Calu3 (cell line): Measurements from ENCODE around the gene BUB1. TPM values are rescaled to one million over a fixed set of nuclear protein-coding genes. Genes with fewer than 3 reads are reported as not detected.
"Not testable (repeated sequence)": the region's sequence is repeated elsewhere in the genome, so short reads cannot be mapped to it uniquely, and the experiment has no call there.

ENCODE experiments used
- BruUV-seq: library from RNA; stranded (reverse); fragments of 400-500 nt; replicated peaks from 2 replicates; lab custom pipeline; 2021; lab: Mats Ljungman, UMichigan
- CTCF ChIA-PET: fragments of 300-600 bp; sonication (Branson Sonifier 250); formaldehyde crosslinking; loops from one replicate; lab custom pipeline; 2022; ENCODE audit warnings: antibody characterized with exemption; lab: Charles Lee
- DNase-seq: peaks from one replicate; pipeline ENCODE4 v3.0.0; 2022
- H3K27ac Mint-ChIP-seq: one replicate; pipeline ENCODE4 v1.8.0; 2022; ENCODE audit warnings: mixed read lengths; ENCODE audit not compliant: unreplicated experiment
- H3K27me3 Mint-ChIP-seq: one replicate; pipeline ENCODE4 v1.8.0; 2022; ENCODE audit warnings: mixed read lengths; ENCODE audit not compliant: unreplicated experiment
- H3K36me3 Mint-ChIP-seq: one replicate; pipeline ENCODE4 v1.8.0; 2022; ENCODE audit warnings: mild to moderate bottlenecking, moderate library complexity, mixed read lengths; ENCODE audit not compliant: insufficient read depth, unreplicated experiment
- H3K4me1 Mint-ChIP-seq: one replicate; pipeline ENCODE4 v1.8.0; 2022; ENCODE audit warnings: mild to moderate bottlenecking, low read depth, mixed read lengths; ENCODE audit not compliant: unreplicated experiment
- H3K4me3 Mint-ChIP-seq: one replicate; pipeline ENCODE4 v1.8.0; 2022; ENCODE audit warnings: mild to moderate bottlenecking, low read depth, moderate library complexity, mixed read lengths; ENCODE audit not compliant: unreplicated experiment
- H3K9me3 Mint-ChIP-seq: one replicate; pipeline ENCODE4 v1.8.0; 2022; ENCODE audit warnings: low read depth, mixed read lengths; ENCODE audit not compliant: unreplicated experiment
- intact Hi-C: fragments of 100-400 bp; cut with micrococcal nuclease; formaldehyde crosslinking; loops from one replicate; pipeline ENCODE4 v1.10.0; 2022; ENCODE audit not compliant: unreplicated experiment
- total RNA-seq: library from RNA; stranded (reverse); gene quantifications from 2 replicates; pipeline ENCODE4 v1.2.3, GENCODE V29; 2022

The BUB1 gene
- total RNA-seq, 1 experiment from 2014 or later: 66.1 TPM

GRCh38 chr2:110589677-110590330, 88.1 kb downstream of the BUB1 start:
- H3K4me1 Mint-ChIP-seq, H3K27me3 Mint-ChIP-seq, CTCF ChIA-PET, H3K36me3 Mint-ChIP-seq, DNase-seq, H3K27ac Mint-ChIP-seq, BruUV-seq, intact Hi-C loops, H3K4me3 Mint-ChIP-seq, H3K9me3 Mint-ChIP-seq: not testable (repeated sequence)

GRCh38 chr2:110588520-110588919, 89.3 kb downstream of the BUB1 start:
- H3K4me3 Mint-ChIP-seq, H3K9me3 Mint-ChIP-seq, DNase-seq, H3K27me3 Mint-ChIP-seq, CTCF ChIA-PET, H3K27ac Mint-ChIP-seq, H3K36me3 Mint-ChIP-seq, H3K4me1 Mint-ChIP-seq, intact Hi-C loops, BruUV-seq: not testable (repeated sequence)

Other genes starting within 250 kb of the BUB1 start
- 0.29 TPM in 1 of 2 replicates, not detected in the other for gene LIMS4, start 205.2 kb downstream of the BUB1 start, total RNA-seq
- gene RGPD6, start 100.8 kb downstream of the BUB1 start, total RNA-seq: 15.9 and 16.8 TPM in 2 replicates
- gene ACOXL, start 54.5 kb upstream of the BUB1 start, total RNA-seq: 2.4 and 2.7 TPM in 2 replicates